Stimulated activated CD8-positive, alpha-beta memory T cell treated with anti-CD3 and anti-CD28 coated beads, Interleukin-15, amount 100 ng/mL, for 24 hours (primary cell): Measurements from ENCODE around the gene SLC10A7.

Experiments
- DNase-seq: peaks from one replicate; pipeline ENCODE4 v3.0.0-alpha.2; 2020; ENCODE audit warnings: low read depth

SLC10A7 gene

GRCh38 chr4:146255874-146256273 is 265.9 kb downstream of the SLC10A7 start:
- no peak for DNase-seq

GRCh38 chr4:146255463-146255862 is 266.3 kb downstream of the SLC10A7 start:
- DNase-seq, result no peak

DNA sequence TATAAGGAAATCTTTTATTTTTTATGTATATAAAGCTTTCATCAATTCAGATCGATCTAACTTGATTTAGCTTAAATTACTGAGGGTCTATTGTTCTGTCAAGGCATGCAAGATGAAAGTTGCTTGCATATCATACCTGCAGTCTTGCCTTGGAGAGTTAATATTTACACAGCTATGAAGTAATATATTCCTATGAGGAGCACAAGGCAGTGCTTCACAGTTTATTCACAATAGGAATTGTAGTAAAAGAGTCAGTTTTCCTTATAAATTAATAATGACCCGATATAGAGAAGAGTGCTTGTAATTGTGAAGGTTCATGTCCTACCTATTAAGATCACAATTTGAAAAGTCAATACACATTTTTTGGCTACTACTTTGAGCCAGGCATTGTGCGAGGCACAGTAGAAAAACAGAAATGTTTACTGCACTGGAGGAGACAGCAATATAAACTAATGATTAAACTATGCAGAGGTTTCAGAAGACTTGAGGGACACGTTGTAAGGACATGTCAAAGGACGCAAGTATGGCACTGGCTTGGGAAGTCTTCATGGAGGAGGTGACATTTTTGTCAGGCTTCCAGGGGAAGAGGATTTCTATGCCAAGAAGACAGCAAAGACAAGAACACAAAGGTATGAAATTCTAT is 268.6 kb downstream of the SLC10A7 start:
- no peak for DNase-seq

- no peak for DNase-seq
Measured at GRCh38 chr4:146247356-146247755, 274.4 kb downstream of the SLC10A7 start.

- DNase-seq, result no peak
Measured at GRCh38 chr4:146246381-146246780, 275.4 kb downstream of the SLC10A7 start.

DNA sequence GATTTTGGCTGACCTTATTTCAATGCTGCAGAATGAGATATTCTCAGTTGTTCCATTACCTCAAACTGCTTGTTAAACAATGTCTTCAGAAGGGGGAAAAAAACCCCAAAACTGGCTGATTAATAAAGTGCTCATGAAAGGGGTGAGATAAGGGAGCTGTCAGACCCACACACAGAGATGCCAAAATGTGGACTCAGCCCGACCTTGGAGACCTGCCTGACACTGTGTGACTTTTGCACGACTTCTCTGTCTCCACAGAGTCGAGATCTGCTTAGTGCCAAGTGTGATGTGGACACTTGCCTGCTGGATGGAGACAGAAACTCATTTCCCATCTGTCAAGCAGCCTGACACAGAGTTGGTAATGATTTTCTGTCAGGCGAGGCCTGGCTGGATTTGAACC is 275.9 kb downstream of the SLC10A7 start:
- DNase-seq, result no peak

DNA sequence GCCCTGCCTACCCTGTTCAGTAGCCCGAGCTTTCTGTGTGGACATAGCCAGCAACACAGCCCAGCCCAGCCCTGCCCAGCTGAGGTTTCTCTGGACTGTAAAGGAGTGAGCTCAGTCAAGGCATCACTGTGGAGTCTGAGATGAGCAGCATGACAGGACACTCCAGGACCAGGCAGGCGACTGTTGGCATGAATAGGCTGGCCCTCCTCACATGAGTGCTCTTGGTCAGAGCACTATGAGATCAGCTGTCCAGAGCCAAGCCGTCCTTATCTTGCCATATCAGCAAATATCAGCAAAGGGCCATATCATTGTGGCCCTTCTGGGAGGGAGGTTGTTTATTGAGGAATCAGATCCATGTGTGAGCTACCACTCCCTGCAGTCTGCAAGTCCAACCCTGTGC is 276.5 kb downstream of the SLC10A7 start:
- DNase-seq, result no peak

DNA sequence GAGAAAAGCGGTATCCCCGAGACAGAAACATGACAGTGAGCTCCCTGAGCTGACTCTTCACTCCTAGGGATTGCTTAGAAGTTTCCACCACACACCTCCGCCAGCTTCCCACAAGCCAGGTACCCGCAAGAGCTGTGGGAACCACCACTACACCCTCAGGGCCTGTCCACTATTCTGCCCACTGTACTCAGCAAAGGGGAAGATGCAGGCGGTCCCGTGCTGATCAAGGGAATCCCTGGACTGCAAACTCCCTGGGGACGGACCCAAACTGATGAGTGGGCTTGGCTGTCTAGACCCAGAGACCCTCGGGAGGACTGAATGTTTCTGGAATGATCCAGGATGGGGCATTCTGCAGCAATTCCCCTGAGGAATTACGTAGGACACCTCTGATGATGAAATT is 277.2 kb downstream of the SLC10A7 start:
- no peak for DNase-seq

DNA sequence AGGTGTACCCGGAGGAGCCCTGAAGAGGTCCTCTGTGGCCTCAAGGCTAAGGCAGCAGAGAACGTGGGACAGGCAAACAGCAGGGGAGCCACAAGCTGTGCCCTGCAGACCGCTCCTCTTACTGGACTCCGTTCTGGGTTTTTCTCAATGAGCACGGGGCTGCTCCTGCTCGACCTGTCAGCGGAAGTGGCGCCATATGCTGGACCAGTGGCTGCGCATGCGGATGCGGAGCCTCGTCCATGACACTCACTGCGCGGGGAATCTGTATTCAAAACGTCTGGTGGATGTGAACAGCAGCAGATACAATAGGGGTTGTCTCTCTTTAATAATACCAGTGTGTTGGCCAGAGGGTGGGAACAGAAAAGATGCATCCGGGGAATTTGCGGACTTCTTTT is 277.9 kb downstream of the SLC10A7 start:
- DNase-seq, result no peak

DNA sequence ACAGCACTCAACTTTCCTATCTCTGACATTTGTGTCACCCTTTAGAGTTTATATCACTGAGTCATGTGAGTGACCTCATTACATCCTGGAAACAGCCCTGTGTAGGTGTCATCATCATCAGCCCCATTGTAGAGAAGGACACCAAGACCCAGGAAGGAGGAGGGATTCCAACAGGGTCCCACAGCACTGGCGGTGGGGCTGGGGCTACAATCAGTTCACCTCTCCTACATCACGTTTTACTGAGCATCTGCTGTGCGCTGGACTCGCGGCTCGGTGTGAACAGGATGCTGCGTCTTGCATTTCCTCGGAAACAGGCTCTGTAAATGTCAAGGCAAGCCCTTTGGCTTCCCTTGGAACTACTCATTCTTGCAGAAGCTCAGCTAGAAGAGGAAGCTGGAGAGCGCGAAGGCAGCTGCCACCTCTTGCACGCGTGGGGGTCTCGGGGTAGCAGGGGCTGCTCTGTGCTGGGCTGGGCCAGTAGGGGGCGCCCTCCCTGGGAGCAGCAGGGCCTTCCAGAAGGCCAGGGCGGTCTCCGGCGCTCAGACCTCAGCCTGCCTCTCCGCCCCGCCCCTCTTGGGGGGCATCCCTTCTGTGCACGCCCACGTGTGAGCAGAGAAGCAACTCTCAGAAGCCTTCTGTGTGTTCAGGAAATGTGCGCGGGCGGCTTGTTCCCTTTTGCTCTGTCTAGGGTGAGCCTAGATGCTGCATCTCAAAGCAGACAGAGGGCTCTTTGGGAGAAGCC is 278.4 kb downstream of the SLC10A7 start:
- peak; percentile 29 for DNase-seq

DNA sequence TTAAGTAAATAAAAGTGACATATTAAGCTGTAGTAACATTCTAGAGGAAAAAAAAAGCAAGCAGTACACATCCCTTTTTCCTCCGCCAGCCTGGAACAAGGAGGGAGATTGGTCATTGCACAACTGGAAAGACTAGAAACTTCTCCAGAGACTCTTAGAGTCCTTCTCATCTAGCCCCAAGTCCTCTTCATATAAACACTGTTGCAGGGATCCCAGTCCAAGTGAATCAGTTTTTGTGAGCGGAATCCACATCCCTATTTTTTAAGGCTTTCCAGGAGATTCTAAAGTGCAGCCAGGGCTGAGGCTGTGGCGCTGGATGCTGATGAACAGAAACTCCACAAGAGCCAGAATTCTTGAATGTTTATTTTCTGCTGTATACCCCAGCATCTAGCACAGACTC is 283.6 kb downstream of the SLC10A7 start:
- no peak for DNase-seq

- no peak for DNase-seq
Measured at GRCh38 chr4:146237092-146237491, 284.6 kb downstream of the SLC10A7 start.

- no peak for DNase-seq
Measured at GRCh38 chr4:146236216-146236615, 285.5 kb downstream of the SLC10A7 start.

- DNase-seq, result no peak
Measured at GRCh38 chr4:146235654-146236177, 286.0 kb downstream of the SLC10A7 start.

DNA sequence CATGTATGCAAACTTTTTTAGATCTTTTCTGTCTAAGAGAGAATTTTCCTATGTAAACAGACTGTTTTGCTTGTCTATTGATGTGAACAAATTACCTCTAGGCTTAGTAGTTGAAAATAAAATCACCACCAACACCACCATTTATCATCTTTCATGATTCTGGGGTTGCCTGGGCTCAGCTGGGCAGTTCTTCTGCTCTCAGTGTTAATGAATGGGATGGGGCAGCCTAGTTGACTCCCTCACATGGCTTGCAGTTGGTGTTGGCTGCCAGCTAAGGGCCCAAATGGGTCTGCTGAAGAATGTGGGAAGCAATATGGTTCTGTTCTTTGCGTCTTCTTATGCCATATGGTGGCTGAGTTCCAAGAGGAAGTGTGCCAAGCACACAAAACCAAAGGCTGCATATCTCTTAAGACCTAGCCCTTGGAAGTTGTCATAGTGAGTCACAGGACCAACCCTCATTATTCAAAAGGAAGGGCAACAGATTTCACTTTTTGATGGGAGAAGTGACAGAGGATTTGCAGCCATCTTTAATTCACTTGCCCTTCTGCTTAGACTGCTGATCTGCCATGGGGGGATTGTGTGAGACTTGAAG is 289.5 kb downstream of the SLC10A7 start:
- no peak for DNase-seq

DNA sequence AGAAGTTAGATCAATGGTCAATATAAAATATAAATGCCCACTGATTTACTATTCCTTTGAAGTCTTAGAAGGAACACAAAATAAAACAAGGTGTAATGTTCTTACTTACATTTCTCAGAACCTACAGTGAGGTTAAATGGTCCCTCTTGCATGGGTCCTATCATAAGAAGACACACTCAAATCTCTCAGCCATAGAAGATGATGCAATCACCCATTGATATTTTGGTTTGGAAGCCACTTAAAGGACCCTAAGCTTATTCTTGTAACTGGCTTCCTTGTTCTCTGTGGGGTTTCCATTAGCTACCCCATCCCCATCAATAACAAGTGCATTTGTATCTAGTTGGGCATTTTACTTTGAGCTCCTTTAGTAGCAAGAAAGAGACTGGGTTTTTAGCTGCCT is 292.3 kb downstream of the SLC10A7 start:
- DNase-seq, result no peak

GRCh38 chr4:146224326-146224966 is 297.3 kb downstream of the SLC10A7 start:
- DNase-seq, result no peak

- no peak for DNase-seq
Measured at GRCh38 chr4:146222313-146222712, 299.4 kb downstream of the SLC10A7 start.

DNA sequence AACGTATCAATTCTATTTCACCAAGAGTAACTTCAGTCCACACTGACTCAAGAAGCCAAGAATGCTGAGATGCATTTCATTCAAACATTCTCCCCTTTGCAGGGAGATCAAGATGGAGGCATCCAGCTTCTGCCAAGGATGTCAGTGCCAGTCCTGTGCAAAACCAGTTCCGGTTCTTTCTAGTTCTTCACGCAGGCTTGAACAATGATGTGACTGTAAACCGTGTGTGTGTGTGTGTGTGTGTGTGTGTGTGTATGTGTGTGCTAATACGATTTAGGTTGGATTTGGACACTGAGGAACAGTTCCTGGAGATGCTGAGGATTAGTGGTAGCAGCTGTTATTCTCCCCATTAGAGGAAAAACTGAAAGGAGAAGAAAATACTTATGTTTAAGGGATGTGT is 307.5 kb downstream of the SLC10A7 start, which contains the start of gene REELD1:
Gene REELD1, plus strand, starts transcription at position 301 of the 400 bp plus-strand sequence. CDS start 2,415 bp downstream, outside the sequence.
- DNase-seq, result no peak

DNA sequence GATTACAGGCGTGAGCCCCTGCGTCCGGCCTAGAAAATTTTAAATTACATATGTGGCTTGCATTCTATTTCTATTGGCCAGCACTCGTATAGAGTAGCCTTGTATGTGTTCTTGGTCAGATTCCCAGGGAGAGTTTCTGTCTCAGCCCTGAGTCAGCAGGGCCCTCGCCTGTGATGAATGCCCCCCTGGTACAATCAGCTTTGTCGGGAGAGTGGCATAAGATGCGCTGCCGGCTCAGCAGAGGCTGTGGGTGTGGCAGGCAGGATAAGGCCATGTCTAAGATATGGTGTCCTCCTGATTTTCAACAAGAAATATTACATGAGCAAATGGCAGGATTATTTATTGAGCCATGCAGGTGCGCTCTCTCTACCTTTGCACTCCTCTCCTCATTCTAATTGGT is 309.0 kb downstream of the SLC10A7 start:
- no peak for DNase-seq

DNA sequence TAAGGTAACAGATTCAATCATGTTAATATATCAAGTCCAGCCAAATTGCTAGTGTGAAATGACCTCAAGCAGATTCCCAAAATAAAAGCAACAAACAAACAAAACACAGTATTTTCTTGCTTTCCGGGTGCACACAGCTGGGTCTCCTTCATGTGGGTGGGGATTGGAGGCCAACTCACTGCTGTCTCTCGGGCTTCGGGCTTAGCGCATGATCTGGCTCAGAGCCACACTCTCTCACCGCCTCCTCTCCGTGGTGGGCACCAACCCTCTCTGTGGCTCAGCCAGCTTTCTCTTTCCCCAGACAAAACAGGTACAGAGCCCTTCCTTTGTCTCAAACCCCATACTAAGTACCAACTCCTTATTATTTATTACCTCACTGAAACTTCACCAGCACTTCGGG is 310.3 kb downstream of the SLC10A7 start:
- no peak for DNase-seq

DNA sequence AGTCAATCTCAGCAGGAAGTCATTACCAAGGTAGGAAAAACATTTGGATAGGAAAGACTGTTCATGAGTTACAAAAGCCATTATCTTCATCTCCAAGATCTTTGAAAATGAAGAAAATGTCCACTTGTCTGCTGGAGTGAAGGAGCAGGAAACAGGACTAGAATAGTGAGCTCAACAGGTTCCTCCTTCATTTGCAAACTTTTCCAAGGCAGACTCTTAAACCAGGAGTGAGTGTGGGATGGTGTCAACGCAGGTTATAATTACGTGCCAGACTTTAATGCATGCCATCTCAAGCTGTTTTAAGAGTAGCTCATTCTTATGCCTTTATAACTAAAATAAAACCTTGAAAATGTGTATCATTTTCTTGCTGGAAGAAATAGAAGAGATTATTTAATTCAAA is 310.9 kb downstream of the SLC10A7 start:
- no peak for DNase-seq

DNA sequence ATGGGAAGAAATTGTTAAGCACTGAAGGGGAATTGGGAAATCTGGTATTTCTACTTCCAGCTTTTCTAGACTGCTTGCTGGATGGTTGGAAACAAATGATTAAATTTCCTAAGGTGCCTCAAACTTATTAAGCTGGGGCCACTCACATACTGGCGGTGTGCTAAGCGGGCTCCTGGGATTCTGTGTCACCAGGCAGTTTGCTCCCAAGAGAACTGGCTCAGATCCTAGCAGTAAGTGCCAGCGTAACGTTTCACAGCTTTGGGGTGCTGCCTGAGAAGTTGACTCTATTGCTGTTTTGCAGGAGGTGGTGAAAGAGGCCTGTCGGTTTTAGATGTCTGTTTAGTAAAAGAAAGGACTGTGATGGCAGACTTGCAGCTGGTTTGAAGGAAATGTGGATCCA is 314.3 kb downstream of the SLC10A7 start:
- DNase-seq, result no peak
